Endothelial cell (in vitro differentiated cells): ENCODE results near the gene ATP2A3. TPM values are rescaled to one million over a fixed set of nuclear protein-coding genes. Genes with fewer than 3 reads are reported as not detected.
A peak's percentile ranks its signal among the peaks of the same experiment; 100 is the strongest.

ENCODE experiments used
- DNase-seq: peaks from one replicate; pipeline ENCODE4 v3.0.0; 2021; ENCODE audit warnings: low spot score
- H3K27ac Mint-ChIP-seq: one replicate; pipeline ENCODE4 v1.8.0; 2021; ENCODE audit warnings: mixed read lengths, inconsistent platforms; ENCODE audit not compliant: unreplicated experiment
- H3K27me3 Mint-ChIP-seq: one replicate; pipeline ENCODE4 v1.8.0; 2021; ENCODE audit warnings: mild to moderate bottlenecking, moderate library complexity, mixed read lengths, inconsistent platforms; ENCODE audit not compliant: unreplicated experiment
- H3K36me3 Mint-ChIP-seq: one replicate; pipeline ENCODE4 v1.8.0; 2021; ENCODE audit warnings: mild to moderate bottlenecking, low read depth, mixed read lengths, inconsistent platforms; ENCODE audit not compliant: unreplicated experiment
- H3K4me1 Mint-ChIP-seq: one replicate; pipeline ENCODE4 v1.8.0; 2021; ENCODE audit warnings: mild to moderate bottlenecking, mixed read lengths, inconsistent platforms; ENCODE audit not compliant: unreplicated experiment
- H3K4me3 Mint-ChIP-seq: one replicate; pipeline ENCODE4 v1.8.0; 2021; ENCODE audit warnings: mild to moderate bottlenecking, mixed read lengths, inconsistent platforms; ENCODE audit not compliant: unreplicated experiment
- H3K9me3 Mint-ChIP-seq: one replicate; pipeline ENCODE4 v1.8.0; 2021; ENCODE audit warnings: mixed read lengths, inconsistent platforms; ENCODE audit not compliant: unreplicated experiment
- CTCF ChIP-seq: fragments of 200-600 bp; sonication (generic); IDR thresholded peaks from one replicate; pipeline ENCODE4 v1.5.0; 2021; ENCODE audit warnings: antibody characterized with exemption; ENCODE audit not compliant: unreplicated experiment
- long read RNA-seq: library from polyadenylated mRNA; unstranded; transcript quantifications from one replicate; pipeline ENCODE4 v2.0.0, GENCODE V29; 2020; ENCODE audit not compliant: unreplicated experiment
- total RNA-seq: library from RNA; stranded (reverse); fragmentation: NEBNext Ultra II Directional; extraction: Animal tissue kit (Norgen Biotek cat#: 25700); gene quantifications from one replicate; pipeline ENCODE4 v1.2.1, GENCODE V29; 2021; ENCODE audit not compliant: unreplicated experiment

Gene ATP2A3
- 116 TPM for total RNA-seq
- long read RNA-seq, full-length matches to known transcripts, result 12 of 18 reads
- long read RNA-seq, partial matches to known transcripts, result 3 of 18 reads
- long read RNA-seq, other reads (novel, unspliced or antisense), result 3 of 18 reads

DNA sequence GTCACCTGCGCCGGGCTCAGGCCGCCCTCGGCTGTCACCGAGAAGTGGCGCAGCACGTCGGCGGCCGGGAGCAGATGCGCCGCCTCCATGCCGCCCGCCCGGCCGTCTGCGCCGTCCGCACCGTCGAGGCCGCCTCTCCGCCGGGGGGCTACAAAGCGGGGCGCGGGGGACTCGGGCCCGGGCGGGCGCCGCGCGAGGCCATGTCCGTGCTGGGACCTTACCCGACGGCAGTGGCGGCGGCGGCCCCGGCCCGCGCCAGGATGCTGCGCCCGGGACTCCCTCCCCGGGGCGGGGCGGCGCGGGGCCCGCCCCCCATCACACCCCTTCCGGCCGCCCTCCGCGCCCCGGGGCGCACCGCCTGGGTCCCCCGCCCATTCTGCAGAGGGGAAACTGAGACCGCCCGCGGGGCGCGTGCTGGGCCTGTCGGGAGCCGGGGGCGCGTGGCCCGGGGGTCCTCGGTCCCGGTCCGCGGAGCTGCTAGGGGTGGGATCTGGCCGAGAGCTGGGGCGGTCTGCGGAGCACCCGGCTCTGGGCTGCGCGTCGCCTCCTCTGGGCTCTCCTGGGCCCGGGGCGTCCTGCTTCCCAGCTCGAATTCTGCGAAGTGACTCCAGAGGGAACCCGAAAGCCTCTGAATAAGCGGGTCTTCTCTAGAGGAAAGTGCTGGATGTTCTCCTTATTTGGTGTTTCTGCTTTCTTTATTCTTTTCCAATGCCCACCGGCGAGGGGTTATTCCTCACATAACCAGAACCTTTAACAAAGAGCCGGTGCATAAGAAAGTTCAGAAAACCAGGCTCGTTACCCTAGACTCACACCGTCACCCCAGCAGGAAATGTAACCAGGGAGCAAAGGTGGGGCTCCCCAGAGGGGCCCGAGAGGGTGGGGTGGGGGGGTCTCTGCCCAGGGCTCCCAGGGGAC lies at the start of gene ATP2A3:
TSS of gene ATP2A3 (minus strand) at position 235 of the 915 bp plus-strand sequence. CDS start at position 89, 146 bp downstream.
- DNase-seq, result peak; percentile 39
- Mint-ChIP-seq H3K27ac (peak within 1 kb of the TSS; percentile 81), H3K9me3 (no peaks in the 10 kb centered on the region), H3K4me1 (peaks cover 29% of the 10 kb centered on the region), H3K36me3 (no peaks in the 10 kb centered on the region), H3K4me3 (peak within 1 kb of the TSS; percentile 88), H3K27me3 (peaks cover 19% of the 10 kb centered on the region)
- TF ChIP-seq CTCF, result no peak

- Mint-ChIP-seq H3K4me1 (peaks cover 13% of the 10 kb centered on the region), H3K36me3 (peaks cover 45% of the 10 kb centered on the region), H3K27ac (no peak overlapping the region), H3K9me3 (no peaks in the 10 kb centered on the region), H3K27me3 (peaks cover 12% of the 10 kb centered on the region), H3K4me3 (no peak overlapping the region)
- no peak for TF ChIP-seq CTCF
- DNase-seq, result no peak
These were observed 46.5 kb upstream of the ATP2A3 start for GRCh38 chr17:4010754-4011153.

DNA sequence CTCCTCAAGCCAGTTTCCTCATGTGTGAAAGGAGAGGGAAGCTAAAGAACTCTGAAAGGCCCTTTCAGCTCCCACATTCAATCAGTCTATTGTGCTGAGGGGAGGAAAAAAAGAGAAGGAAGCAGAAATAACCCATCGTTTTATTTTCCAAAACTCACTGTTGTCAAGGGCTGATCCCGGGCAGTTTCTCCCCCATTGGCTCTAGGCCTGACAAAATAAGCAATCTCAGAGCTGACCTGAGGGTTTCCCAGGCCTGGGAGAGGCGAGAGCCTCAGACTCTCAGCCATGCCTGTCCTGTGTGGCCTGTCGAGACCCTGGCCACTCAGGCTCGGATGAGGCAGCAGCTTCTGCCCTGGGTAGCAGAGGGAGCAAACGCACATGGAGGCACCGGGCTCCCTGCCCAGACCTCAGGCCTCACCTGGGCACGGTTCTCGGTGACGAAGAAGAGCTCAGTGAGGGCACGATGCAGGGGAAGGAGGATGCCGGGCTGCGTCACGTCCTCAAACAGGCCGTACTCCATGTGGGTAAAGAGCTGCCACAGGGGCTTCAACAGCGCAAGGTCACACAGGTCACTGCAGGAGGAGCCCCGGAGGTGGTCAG lies 45.0 kb upstream of the ATP2A3 start:
- no peaks in the 10 kb centered on the region for H3K9me3 Mint-ChIP-seq
- TF ChIP-seq CTCF, result no peak
- no peak for DNase-seq
- peaks cover 13% of the 10 kb centered on the region for H3K4me1 Mint-ChIP-seq
- H3K36me3 Mint-ChIP-seq, result peaks cover 37% of the 10 kb centered on the region
- no peak overlapping the region for H3K4me3 Mint-ChIP-seq
- peaks cover 12% of the 10 kb centered on the region for H3K27me3 Mint-ChIP-seq
- no peak overlapping the region for H3K27ac Mint-ChIP-seq

- Mint-ChIP-seq H3K4me3 (no peak overlapping the region), H3K36me3 (peaks cover 30% of the 10 kb centered on the region), H3K4me1 (peaks cover 15% of the 10 kb centered on the region), H3K27me3 (peaks cover 12% of the 10 kb centered on the region), H3K27ac (no peak overlapping the region), H3K9me3 (no peaks in the 10 kb centered on the region)
- DNase-seq, result no peak
- peak; percentile 0 for TF ChIP-seq CTCF
These were observed 44.4 kb upstream of the ATP2A3 start for GRCh38 chr17:4008441-4009185.
